ENCODE results near the gene MKI67.

MKI67 gene

GRCh38 chr10:128053356-128053755, 72.9 kb downstream of the MKI67 start:
- Mint-ChIP-seq H3K9me3 (no peaks in the 10 kb centered on the region), H3K27ac (ENCODE audit: low read depth) (peak overlapping the region; percentile 81), H3K4me3 (no peak overlapping the region), H3K36me3 (ENCODE audit: insufficient read depth) (peaks cover 76% of the 10 kb centered on the region), H3K4me1 (peaks cover 64% of the 10 kb centered on the region), H3K27me3 (no peaks in the 10 kb centered on the region)
- no peak for ATAC-seq (replicated peaks; ENCODE audit: extremely low read depth, poor library complexity, severe bottlenecking)
- no peak for DNase-seq (ENCODE audit: low spot score in 2 of 2)

- H3K27ac Mint-ChIP-seq (ENCODE audit: low read depth): peak overlapping the region; percentile 81
- peak overlapping the region; percentile 36 for H3K4me3 Mint-ChIP-seq
- peaks cover 64% of the 10 kb centered on the region for H3K4me1 Mint-ChIP-seq
- no peaks in the 10 kb centered on the region for H3K9me3 Mint-ChIP-seq
- DNase-seq (ENCODE audit: low spot score in 2 of 2): no peak
- H3K36me3 Mint-ChIP-seq (ENCODE audit: insufficient read depth): peaks cover 79% of the 10 kb centered on the region
- ATAC-seq (replicated peaks; ENCODE audit: extremely low read depth, poor library complexity, severe bottlenecking): no peak
- no peaks in the 10 kb centered on the region for H3K27me3 Mint-ChIP-seq
Measured at GRCh38 chr10:128052696-128053095, 73.5 kb downstream of the MKI67 start.

DNA sequence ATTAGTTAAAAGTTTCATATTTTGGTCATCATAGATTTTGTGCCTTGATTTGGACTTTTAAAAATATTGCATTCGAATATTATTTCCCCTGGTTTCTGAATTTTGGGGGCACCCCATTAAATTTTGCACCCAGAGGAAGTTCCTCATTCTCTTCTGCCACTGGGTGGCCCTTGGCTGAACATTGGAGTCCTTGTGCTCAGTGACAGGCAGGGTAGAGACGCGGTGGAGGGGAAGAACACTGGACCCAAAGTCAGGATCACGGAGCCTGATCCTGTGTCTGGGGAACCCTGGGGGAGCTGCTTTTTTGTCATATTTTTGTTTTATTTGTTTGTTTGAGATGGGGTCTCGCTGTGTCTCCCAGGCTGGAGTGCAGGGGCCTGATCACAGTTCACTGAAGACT, 74.7 kb downstream of the MKI67 start:
- Mint-ChIP-seq H3K9me3 (no peaks in the 10 kb centered on the region), H3K36me3 (ENCODE audit: insufficient read depth) (peaks cover 77% of the 10 kb centered on the region), H3K27me3 (no peaks in the 10 kb centered on the region), H3K4me1 (peaks cover 68% of the 10 kb centered on the region), H3K4me3 (peak overlapping the region; percentile 36), H3K27ac (ENCODE audit: low read depth) (peak overlapping the region; percentile 81)
- ATAC-seq (replicated peaks; ENCODE audit: extremely low read depth, poor library complexity, severe bottlenecking): no peak
- no peak for DNase-seq (ENCODE audit: low spot score in 2 of 2)

DNA sequence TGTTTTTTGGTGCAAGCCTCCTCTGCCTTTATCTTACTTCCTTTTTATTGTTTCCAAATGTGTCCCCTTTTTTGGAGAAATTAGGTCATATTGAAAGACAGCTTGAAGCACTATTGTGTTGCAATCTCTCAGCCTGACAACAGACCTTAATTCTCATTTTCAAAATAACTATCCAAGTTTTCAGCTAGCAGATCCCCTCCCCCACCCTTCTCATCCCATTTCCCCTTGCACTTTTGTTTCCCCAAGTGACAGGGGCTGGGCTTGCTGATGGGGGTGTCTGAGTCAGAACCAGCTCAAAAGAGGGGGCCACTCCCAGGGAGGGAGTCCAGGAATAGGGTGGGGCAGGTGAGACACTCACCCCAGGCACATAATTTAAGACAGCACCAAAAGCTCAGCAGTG, 75.3 kb downstream of the MKI67 start:
- DNase-seq (ENCODE audit: low spot score in 2 of 2): no peak
- Mint-ChIP-seq H3K9me3 (no peaks in the 10 kb centered on the region), H3K27ac (ENCODE audit: low read depth) (peak overlapping the region; percentile 81), H3K4me3 (peak overlapping the region; percentile 94), H3K4me1 (peaks cover 74% of the 10 kb centered on the region), H3K36me3 (ENCODE audit: insufficient read depth) (peaks cover 72% of the 10 kb centered on the region), H3K27me3 (no peaks in the 10 kb centered on the region)
- ATAC-seq (replicated peaks; ENCODE audit: extremely low read depth, poor library complexity, severe bottlenecking): no peak

GRCh38 chr10:128050121-128050516, 76.1 kb downstream of the MKI67 start:
- peak overlapping the region; percentile 94 for H3K4me3 Mint-ChIP-seq

GRCh38 chr10:128049226-128050120, 76.8 kb downstream of the MKI67 start:
- Mint-ChIP-seq H3K36me3 (ENCODE audit: insufficient read depth) (peaks cover 61% of the 10 kb centered on the region), H3K4me1 (peaks cover 64% of the 10 kb centered on the region), H3K4me3 (peak overlapping the region; percentile 94), H3K9me3 (no peaks in the 10 kb centered on the region), H3K27ac (ENCODE audit: low read depth) (peak overlapping the region; percentile 99), H3K27me3 (no peaks in the 10 kb centered on the region)
- ATAC-seq (replicated peaks; ENCODE audit: extremely low read depth, poor library complexity, severe bottlenecking) (no peak), DNase-seq (ENCODE audit: low spot score in 2 of 2) (no peak)

More at GRCh38 chr10:128050121-128050516, 76.1 kb downstream of the MKI67 start:
- peaks cover 68% of the 10 kb centered on the region for H3K4me1 Mint-ChIP-seq
- no peak for ATAC-seq (replicated peaks; ENCODE audit: extremely low read depth, poor library complexity, severe bottlenecking)
- peaks cover 67% of the 10 kb centered on the region for H3K36me3 Mint-ChIP-seq (ENCODE audit: insufficient read depth)
- H3K27me3 Mint-ChIP-seq: no peaks in the 10 kb centered on the region
- H3K9me3 Mint-ChIP-seq: no peaks in the 10 kb centered on the region
- DNase-seq (ENCODE audit: low spot score in 2 of 2): no peak
- peak overlapping the region; percentile 81 for H3K27ac Mint-ChIP-seq (ENCODE audit: low read depth)

DNA sequence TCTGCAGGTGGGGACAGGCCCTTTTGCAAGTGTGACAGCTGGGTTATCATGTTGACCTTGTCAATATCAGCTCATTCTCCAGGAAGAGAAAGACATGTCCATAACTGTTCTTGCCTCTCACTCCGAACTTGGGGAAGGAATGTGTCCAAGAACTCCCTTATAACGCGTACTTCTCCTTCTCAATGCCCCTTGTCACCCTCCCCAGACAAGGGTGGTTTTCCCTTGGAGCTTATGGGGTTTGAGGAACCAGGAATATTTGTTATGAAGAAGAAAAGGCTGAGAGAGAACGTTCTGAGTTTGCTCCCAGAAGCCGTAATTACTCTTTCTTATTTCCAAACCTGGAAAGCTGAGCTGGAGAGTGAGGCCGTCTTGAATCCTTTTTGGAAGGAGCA, 77.4 kb downstream of the MKI67 start:
- Mint-ChIP-seq H3K4me1 (peaks cover 64% of the 10 kb centered on the region), H3K4me3 (peak overlapping the region; percentile 94), H3K36me3 (ENCODE audit: insufficient read depth) (peaks cover 57% of the 10 kb centered on the region), H3K27ac (ENCODE audit: low read depth) (peak overlapping the region; percentile 99), H3K9me3 (no peaks in the 10 kb centered on the region), H3K27me3 (no peaks in the 10 kb centered on the region)
- no peak for DNase-seq (ENCODE audit: low spot score in 2 of 2)
- no peak for ATAC-seq (replicated peaks; ENCODE audit: extremely low read depth, poor library complexity, severe bottlenecking)

DNA sequence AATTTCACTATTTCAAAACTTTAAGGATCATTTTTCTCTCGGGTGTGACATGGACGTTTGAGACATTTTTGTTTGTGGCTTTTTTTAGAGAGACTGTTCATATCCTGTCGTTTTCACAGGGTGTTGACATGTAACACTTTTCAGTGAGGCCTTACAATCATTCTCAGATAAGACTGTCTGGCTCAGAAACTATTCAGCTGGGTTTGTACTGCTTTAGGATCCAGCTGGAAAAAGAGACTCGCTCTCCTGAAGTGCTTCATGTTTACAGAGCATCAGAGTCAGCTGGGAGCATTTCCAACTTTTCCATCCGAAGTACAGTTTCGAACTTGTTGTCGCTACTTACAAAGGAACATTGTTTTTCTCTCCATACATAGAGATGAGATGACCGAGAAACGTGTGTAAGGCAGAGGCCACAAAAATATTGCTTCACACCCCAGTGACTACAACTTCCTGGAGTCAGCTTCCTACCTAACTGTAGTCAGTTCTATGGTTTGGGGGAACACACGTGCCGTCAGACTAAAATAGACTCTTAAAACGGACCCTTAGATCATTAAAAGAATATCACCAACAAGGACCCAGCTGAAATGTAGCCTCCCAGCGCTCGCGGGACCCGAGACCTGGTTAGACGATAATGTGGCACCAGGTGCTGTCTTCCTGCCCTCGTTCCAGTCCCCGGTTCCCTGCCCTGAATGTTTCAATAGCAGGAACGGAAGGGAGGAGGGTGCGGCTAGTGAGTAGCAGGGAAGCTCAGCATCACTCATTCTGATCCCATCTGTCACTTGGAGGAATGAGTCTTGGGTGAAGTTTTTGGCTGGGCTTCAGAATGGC, 78.0 kb downstream of the MKI67 start:
- Mint-ChIP-seq H3K4me3 (peak overlapping the region; percentile 94), H3K36me3 (ENCODE audit: insufficient read depth) (peaks cover 57% of the 10 kb centered on the region), H3K27me3 (no peaks in the 10 kb centered on the region), H3K27ac (ENCODE audit: low read depth) (peak overlapping the region; percentile 99), H3K9me3 (no peaks in the 10 kb centered on the region), H3K4me1 (peaks cover 64% of the 10 kb centered on the region)
- peak; percentile 79 for ATAC-seq (replicated peaks; ENCODE audit: extremely low read depth, poor library complexity, severe bottlenecking)
- DNase-seq (ENCODE audit: low spot score in 2 of 2): peak in 1 of 2 donors; percentile 60

GRCh38 chr10:128047351-128047750, 78.9 kb downstream of the MKI67 start:
- peaks cover 63% of the 10 kb centered on the region for H3K4me1 Mint-ChIP-seq
- no peaks in the 10 kb centered on the region for H3K9me3 Mint-ChIP-seq
- H3K36me3 Mint-ChIP-seq (ENCODE audit: insufficient read depth): peaks cover 49% of the 10 kb centered on the region
- ATAC-seq (replicated peaks; ENCODE audit: extremely low read depth, poor library complexity, severe bottlenecking) (peak; percentile 90), DNase-seq (ENCODE audit: low spot score in 2 of 2) (peak; percentile 67 to 80)
- peak overlapping the region; percentile 94 for H3K4me3 Mint-ChIP-seq
- H3K27me3 Mint-ChIP-seq: no peaks in the 10 kb centered on the region
- peak overlapping the region; percentile 99 for H3K27ac Mint-ChIP-seq (ENCODE audit: low read depth)

- peak overlapping the region; percentile 99 for H3K27ac Mint-ChIP-seq (ENCODE audit: low read depth)
- no peak for ATAC-seq (replicated peaks; ENCODE audit: extremely low read depth, poor library complexity, severe bottlenecking)
- peak overlapping the region; percentile 94 for H3K4me3 Mint-ChIP-seq
- no peak for DNase-seq (ENCODE audit: low spot score in 2 of 2)
- peaks cover 49% of the 10 kb centered on the region for H3K36me3 Mint-ChIP-seq (ENCODE audit: insufficient read depth)
- no peaks in the 10 kb centered on the region for H3K9me3 Mint-ChIP-seq
- H3K27me3 Mint-ChIP-seq: no peaks in the 10 kb centered on the region
- H3K4me1 Mint-ChIP-seq: peaks cover 63% of the 10 kb centered on the region
Measured at GRCh38 chr10:128046953-128047290, 79.3 kb downstream of the MKI67 start.
